Omental fat pad (tissue), 4 donors: ENCODE data around the gene PODXL2. TPM values are rescaled to one million over a fixed set of nuclear protein-coding genes. Genes with fewer than 3 reads are reported as not detected.

Source experiments
- ATAC-seq: fragments of 150-250 bp; one replicate; pipeline ENCODE4 v1.9.1; 2016; ENCODE audit warnings: mild to moderate bottlenecking, moderate library complexity; ENCODE audit not compliant: low FRiP score
- DNase-seq: peaks from one replicate; pipeline ENCODE4 v3.0.0-alpha.2; 2019; ENCODE audit warnings: low spot score
- small RNA-seq: library from RNA; depleted of rRNA; stranded (forward); fragments of <200 nt; gene quantifications from one replicate; pipeline ENCODE3, GENCODE V24; 2016
- total RNA-seq, 4 donors: library from RNA; depleted of rRNA; stranded (reverse); fragments of >200 nt; gene quantifications; one replicate each; pipeline ENCODE4 v1.1.0, GENCODE V29; 2016
- TF ChIP-seq, protein P1 (sequence below), 3 donors: fragments of 450-650 bp; IDR thresholded peaks; one replicate each; pipeline ENCODE4 v1.5.1; 2016 to 2017; ENCODE audit warnings: antibody characterized with exemption in 3 of 3, mild to moderate bottlenecking in 3 of 3, moderate library complexity in 2 of 3

The PODXL2 gene
- total RNA-seq, 4 donors from 2014 or later: 1.7 to 6.3 (median 2.9) TPM

DNA sequence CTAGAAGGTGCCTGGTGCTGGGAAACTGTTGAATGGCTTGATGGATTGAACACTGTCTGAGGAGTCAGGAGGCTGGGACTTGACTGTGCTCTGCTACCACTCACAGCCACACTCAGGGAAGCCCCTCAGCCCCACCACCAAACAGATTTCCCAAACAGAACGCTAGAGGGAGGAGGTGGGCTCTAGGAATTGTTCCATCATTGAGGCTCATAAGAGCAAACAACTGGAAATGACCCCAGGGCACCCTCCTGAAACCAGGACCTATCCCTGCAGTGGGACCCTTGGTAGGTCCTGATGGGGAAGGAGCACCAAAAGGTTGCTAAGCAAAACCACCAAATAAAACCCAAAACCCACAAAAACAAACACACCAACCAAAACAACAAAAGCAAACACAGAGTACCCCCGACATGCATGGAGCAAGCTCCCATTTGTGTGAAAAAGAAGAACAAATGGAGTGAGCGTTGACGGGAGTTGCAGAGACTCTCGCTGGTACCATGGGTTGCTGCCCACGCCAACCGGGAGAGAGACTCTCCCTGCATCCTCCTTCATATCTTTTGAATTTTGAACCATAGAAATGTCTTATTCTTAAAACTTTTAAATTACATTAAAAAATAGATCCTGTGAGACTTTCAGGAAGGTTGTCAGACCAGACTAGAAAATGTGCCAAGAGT lies 89.4 kb downstream of the PODXL2 start:
- DNase-seq (no peak), ATAC-seq (no peak)
- TF ChIP-seq, protein P1, sequence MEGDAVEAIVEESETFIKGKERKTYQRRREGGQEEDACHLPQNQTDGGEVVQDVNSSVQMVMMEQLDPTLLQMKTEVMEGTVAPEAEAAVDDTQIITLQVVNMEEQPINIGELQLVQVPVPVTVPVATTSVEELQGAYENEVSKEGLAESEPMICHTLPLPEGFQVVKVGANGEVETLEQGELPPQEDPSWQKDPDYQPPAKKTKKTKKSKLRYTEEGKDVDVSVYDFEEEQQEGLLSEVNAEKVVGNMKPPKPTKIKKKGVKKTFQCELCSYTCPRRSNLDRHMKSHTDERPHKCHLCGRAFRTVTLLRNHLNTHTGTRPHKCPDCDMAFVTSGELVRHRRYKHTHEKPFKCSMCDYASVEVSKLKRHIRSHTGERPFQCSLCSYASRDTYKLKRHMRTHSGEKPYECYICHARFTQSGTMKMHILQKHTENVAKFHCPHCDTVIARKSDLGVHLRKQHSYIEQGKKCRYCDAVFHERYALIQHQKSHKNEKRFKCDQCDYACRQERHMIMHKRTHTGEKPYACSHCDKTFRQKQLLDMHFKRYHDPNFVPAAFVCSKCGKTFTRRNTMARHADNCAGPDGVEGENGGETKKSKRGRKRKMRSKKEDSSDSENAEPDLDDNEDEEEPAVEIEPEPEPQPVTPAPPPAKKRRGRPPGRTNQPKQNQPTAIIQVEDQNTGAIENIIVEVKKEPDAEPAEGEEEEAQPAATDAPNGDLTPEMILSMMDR (IDR thresholded peaks at IDR 0.05): no peak

- TF ChIP-seq, protein P1 (IDR thresholded peaks at IDR 0.05): no peak
- no peak for ATAC-seq
- DNase-seq: no peak
Observed at GRCh38 chr3:127718916-127719290, 89.9 kb downstream of the PODXL2 start.

- TF ChIP-seq, protein P1 (IDR thresholded peaks at IDR 0.05): no peak
- ATAC-seq: no peak
- DNase-seq: no peak
Observed at GRCh38 chr3:127719369-127719768, 90.4 kb downstream of the PODXL2 start.

- ATAC-seq (no peak), DNase-seq (no peak)
- TF ChIP-seq, protein P1 (IDR thresholded peaks at IDR 0.05): no peak
Observed at GRCh38 chr3:127720161-127720823, 91.3 kb downstream of the PODXL2 start.

- TF ChIP-seq, protein P1 (IDR thresholded peaks at IDR 0.05): no peak
- DNase-seq (no peak), ATAC-seq (no peak)
Observed at GRCh38 chr3:127720985-127721935, 92.3 kb downstream of the PODXL2 start.

DNA sequence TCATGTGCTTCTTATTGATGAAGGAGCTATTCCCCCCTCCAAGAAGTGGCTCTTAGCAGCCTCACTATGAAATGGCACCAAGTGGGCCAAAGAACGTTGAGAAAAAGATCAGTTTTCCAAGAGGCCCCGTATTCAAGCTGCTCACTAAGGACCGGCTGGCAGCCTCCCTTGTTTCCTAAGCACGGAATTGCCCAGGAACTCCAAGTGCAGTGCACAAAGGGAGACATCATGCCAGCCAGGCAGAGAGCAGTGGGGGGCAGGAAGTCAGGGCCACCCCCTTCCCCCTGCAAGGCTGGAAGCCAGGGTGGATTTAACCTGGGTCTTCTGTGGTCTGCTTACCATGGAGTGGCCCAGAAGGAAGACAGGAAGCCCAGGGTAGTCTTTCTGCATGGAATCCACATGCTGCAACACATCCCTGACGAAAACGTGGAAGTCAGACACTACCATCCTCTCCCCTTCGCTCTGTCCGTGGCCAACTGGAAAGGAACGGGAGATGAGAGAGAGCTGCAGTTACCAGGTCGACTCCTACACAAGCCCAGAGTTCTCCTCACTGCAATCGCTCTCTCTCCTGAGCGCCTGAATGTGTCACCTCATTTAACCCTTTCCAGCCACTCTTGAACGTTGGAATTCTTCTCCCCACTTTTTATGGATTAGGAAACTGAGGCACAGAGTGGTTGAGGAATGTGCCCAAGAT lies 93.3 kb downstream of the PODXL2 start:
- no peak for DNase-seq
- ATAC-seq: no peak
- TF ChIP-seq, protein P1 (IDR thresholded peaks at IDR 0.05): no peak

Small RNA genes within 50 kb of the gene (small RNA-seq; reads per million reads assigned to genes)
- gene MIR7976: not detected

Other genes starting within 250 kb of the PODXL2 start
- gene TPRA1, start 38.5 kb upstream of the PODXL2 start, total RNA-seq: 10 to 100 TPM; 31.4 to 39.0 (median 33.5) TPM
- 10 to 100 TPM in 1 of 4 donors, 1 to 10 TPM in 3; 2.7 to 10.4 (median 5.9) TPM for gene MCM2, start 30.8 kb upstream of the PODXL2 start, total RNA-seq
- gene ABTB1, start 43.8 kb downstream of the PODXL2 start, total RNA-seq: 100 to 1,000 TPM in 1 of 4 donors, 10 to 100 TPM in 3; 19.5 to 114 (median 28.7) TPM
- 100 to 1,000 TPM in 1 of 4 donors, 10 to 100 TPM in 3; 58.9 to 129 (median 96.3) TPM for gene MGLL, start 193.3 kb downstream of the PODXL2 start, total RNA-seq